GM13977 (cell line): ENCODE results near the gene CLMP.

Experiments used
- DNase-seq: peaks from one replicate; pipeline ENCODE4 v3.0.0; 2012; ENCODE audit warnings: low spot score
- in situ Hi-C: fragments of 300-500 bp; cut with MboI; formaldehyde crosslinking; loops from one replicate; pipeline ENCODE4 v1.12.0; 2022; ENCODE audit warnings: low sequenced_read_pairs, low pct_unique_long_range_greater_than_20kb, mixed read lengths, inconsistent platforms; ENCODE audit not compliant: unreplicated experiment
- TF ChIP-seq, protein P1 (sequence below): IDR thresholded peaks from 2 replicates; pipeline ENCODE4 v1.5.1; 2012; ENCODE audit warnings: mild to moderate bottlenecking, control low read depth; ENCODE audit not compliant: insufficient read depth; ENCODE audit errors: extremely low read depth, missing control alignments

The CLMP gene

DNA sequence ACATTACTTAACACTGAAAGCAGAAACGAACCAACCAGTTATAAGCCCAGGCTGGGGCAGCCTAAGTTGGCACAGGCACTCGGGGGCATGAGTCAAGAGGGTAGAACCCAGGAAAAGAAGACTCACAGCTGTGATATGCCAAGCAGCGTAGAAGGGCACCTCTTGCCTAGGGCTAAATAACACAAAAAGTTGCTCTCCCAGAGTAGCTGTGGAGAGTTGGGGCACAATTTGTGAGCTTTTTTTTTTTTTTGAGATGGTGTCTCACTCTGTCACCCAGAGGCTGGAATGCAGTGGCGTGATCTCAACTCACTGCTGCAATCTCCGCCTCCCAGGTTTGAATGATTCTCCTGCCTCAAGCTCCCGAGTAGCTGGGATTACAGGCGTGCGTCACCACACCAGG is 8.8 kb downstream of the CLMP start:
- no peak for DNase-seq
- TF ChIP-seq, protein P1, sequence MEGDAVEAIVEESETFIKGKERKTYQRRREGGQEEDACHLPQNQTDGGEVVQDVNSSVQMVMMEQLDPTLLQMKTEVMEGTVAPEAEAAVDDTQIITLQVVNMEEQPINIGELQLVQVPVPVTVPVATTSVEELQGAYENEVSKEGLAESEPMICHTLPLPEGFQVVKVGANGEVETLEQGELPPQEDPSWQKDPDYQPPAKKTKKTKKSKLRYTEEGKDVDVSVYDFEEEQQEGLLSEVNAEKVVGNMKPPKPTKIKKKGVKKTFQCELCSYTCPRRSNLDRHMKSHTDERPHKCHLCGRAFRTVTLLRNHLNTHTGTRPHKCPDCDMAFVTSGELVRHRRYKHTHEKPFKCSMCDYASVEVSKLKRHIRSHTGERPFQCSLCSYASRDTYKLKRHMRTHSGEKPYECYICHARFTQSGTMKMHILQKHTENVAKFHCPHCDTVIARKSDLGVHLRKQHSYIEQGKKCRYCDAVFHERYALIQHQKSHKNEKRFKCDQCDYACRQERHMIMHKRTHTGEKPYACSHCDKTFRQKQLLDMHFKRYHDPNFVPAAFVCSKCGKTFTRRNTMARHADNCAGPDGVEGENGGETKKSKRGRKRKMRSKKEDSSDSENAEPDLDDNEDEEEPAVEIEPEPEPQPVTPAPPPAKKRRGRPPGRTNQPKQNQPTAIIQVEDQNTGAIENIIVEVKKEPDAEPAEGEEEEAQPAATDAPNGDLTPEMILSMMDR: no peak
- in situ Hi-C loops: no loop called here

DNA sequence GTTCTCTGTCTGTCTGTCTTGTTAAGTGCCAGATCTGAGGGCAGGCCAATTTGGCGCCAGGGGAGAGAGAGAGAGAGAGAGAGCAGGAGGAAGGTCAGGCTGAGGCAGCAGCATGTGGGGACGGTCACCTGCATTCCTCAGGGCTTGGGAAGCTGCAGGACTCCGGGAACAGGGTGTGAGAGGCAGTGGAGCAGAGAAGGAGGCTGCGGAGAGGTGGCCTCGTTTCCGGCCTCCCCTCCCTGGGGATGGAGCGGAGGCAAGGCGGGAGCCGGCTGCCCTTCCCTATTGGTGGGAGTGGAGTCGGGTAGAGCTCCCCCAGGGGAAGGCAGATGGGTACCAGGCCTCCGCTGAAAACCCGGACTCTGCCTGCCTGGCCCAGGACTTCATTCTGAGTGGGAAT is 9.7 kb downstream of the CLMP start:
- in situ Hi-C loops: no loop called here
- no peak for DNase-seq
- TF ChIP-seq, protein P1: no peak

DNA sequence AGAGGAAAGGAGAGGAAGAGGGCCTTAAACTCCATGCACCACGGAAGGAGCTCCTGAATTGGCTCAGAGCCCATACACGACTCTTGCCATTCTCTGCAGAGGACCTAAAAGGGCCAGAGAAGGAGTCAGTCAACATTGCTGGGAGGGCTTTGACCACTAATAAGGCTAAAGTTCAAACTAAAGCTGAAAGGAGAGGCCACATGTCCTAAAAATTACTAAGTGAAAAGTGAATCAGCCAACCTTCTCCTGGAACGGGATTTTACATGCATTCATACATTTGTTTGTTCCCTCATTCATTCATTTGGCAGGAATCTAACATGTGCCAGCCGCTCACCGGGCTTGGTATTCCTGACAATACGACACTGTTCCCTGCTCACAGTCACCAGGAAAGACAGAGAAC is 10.5 kb downstream of the CLMP start:
- in situ Hi-C loops: no loop called here
- no peak for DNase-seq
- TF ChIP-seq, protein P1: no peak

DNA sequence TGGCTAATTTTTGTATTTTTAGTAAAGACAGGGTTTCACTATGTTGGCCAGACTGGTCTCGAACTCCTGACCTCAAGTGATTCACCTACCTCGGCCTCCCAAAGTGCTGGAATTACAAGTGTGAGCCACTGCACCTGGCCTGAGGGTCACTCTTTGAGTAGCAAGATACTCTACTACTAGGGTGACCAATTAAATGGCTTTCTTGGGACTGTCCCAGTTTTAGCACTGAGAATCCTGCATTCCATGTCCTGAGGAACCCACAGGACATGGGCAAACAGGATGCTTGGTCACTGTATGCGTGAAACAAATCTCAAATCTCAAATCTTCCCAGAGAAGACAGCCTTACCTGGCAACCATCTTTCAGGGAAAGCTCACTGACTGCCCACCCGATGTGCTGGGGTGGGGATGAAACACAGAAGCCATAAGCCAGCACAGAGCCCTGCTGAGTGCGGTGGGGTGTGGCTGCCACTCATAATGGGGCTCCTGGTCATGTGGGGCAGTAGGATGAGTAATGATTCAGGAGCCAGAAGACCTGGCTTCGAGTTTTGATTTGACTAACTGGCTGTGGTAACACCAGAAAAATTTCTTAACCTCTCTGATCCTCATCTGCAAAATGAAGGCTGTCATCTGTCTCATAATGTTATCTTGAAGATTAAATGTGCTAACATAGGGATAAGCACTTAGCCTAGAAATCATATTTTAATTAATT is 11.5 kb downstream of the CLMP start:
- DNase-seq: no peak
- in situ Hi-C loops: no loop called here
- TF ChIP-seq, protein P1: no peak

DNA sequence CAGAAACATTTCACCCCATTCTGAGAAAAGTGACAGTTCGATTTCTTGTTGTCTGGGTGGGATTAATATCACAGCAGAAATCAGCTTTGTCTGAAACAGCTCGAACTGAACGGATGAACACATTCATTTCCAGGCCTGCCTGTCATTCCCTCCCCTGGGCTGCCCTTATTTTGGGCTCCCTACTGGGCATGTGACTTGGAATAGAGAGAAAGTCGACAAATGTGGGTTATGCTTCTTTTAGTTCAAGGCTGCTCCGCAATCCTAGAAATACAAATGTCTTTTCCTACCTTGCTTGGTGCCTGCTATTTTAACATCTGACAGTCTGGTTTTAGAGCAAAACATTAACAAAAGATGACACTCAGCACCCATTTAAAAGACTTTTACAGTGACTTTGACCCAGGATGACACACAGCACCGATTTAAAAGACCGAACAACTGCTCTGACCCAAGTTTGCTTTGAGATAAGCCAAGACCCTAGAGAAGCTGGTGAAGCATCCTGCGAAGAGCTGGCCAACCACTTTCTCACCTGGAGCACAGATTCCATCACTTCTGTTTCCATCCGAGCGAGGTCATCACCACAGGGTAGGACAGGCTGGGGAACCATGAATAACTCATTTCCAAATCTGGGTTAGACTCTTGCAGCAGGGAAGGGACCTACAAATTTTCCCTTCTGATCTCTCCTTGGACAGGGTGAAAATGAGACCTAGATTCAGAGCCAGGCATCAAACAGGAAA is 13.1 kb downstream of the CLMP start:
- TF ChIP-seq, protein P1: no peak
- in situ Hi-C loops: no loop called here
- DNase-seq: no peak

DNA sequence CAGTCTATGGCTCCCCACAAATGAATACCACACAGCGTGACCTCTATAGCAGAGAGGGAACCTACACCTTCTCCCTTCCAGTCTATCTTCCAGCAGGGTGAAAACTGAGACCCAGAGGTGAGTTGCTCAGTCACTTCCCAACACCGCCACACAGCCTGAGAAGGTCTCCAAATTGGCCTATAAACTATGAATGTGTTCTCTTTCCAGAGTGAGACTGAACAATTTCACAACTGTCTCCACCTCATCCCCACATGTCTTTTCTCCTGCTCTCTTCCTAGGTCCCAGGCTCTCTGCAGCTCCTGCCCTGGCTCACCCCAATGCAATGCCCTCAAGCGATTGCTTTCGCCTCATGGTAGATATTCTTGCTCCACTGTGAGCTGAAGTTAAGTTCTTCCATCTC is 14.0 kb downstream of the CLMP start:
- TF ChIP-seq, protein P1: no peak
- no peak for DNase-seq
- in situ Hi-C loops: no loop called here
